Measurements from ENCODE around the gene SORT1.

DNA sequence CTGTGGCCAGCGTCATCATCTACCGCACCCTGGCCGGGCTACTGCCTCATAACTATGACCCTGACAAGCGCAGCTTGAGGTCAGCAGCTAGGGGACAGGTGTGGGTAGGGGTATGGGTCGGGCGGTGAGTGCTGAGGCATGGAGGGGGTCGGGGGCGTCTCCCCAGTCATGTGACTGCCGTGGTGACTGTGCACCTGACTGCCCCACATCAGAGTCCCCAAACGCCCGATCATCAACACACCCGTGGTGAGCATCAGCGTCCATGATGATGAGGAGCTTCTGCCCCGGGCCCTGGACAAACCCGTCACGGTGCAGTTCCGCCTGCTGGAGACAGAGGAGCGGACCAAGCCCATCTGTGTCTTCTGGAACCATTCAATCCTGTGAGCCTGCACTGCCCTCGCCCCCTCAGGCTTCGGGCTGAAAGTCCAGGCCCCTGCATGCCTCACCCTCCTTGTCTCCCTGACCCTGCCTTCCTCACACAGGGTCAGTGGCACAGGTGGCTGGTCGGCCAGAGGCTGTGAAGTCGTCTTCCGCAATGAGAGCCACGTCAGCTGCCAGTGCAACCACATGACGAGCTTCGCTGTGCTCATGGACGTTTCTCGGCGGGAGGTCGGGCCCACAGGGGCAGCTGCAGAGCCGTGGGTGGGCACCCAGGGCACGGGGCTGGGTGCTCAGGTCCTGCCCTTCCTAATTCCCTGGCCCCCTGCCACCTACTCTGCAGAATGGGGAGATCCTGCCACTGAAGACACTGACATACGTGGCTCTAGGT is 128.3 kb downstream of the SORT1 start:
- TF ChIP-seq CTCF (IDR thresholded peaks at IDR 0.05) (no peak), POLR2A (IDR thresholded peaks at IDR 0.05) (no peak)
